AG04450 (cell line): ENCODE measurements around the gene NFIB. TPM values are rescaled to one million over a fixed set of nuclear protein-coding genes. Genes with fewer than 3 reads are reported as not detected.

Source experiments
- CTCF ChIA-PET: fragments of 300-600, 350-600 bp; formaldehyde crosslinking; extraction: SDS; loops from one replicate; lab custom pipeline; 2022; ENCODE audit warnings: antibody characterized with exemption, inconsistent platforms; lab: Charles Lee
- POLR2A ChIA-PET: fragments of 350-600 bp; formaldehyde crosslinking; extraction: SDS; loops from one replicate; lab custom pipeline; 2021; ENCODE audit warnings: antibody characterized with exemption, inconsistent platforms; lab: Yijun Ruan, JAX
- DNase-seq: peaks from one replicate; pipeline ENCODE4 v3.0.0-alpha.2; 2011; ENCODE audit warnings: low read depth, low spot score
- H3K27ac ChIP-seq: one replicate; pipeline ENCODE4 v1.5.1; 2012; ENCODE audit warnings: low read depth, low read length, control low read depth
- H3K27me3 ChIP-seq: one replicate; pipeline ENCODE4 v1.6.0; 2012; ENCODE audit warnings: low read length; ENCODE audit not compliant: control insufficient read depth, insufficient read depth
- H3K4me3 ChIP-seq: 2 replicates; pipeline ENCODE4 v1.5.1; 2011; ENCODE audit warnings: mild to moderate bottlenecking, low read depth, low read length, control low read depth
- H3K9me3 ChIP-seq: 2 replicates; pipeline ENCODE4 v1.5.1; 2012; ENCODE audit warnings: low read length; ENCODE audit not compliant: control insufficient read depth, insufficient read depth
- polyA minus RNA-seq: library from RNA; depleted of rRNA, polyadenylated mRNA; stranded (reverse); fragments of >200 nt; gene quantifications from 2 replicates; pipeline ENCODE4 v1.2.3, GENCODE V29; 2011; rRNA and poly(A)+ RNA removed
- polyA plus RNA-seq: library from polyadenylated mRNA; depleted of rRNA; stranded (reverse); fragments of >200 nt; gene quantifications from 2 replicates; pipeline ENCODE4 v1.2.3, GENCODE V29; 2011; rRNA removed
- TF ChIP-seq, protein P1 (sequence below): IDR thresholded peaks from 2 replicates; pipeline ENCODE4 v1.5.1; 2011; ENCODE audit warnings: low read depth, low read length, control low read depth, inconsistent platforms

Gene NFIB
- 2.2 and 3.2 TPM in 2 replicates for polyA plus RNA-seq
- polyA minus RNA-seq, result 6.2 and 8.5 TPM in 2 replicates

- H3K27me3 ChIP-seq, result peaks cover 33% of the 10 kb centered on the region
Observed at GRCh38 chr9:14313951-14314423, at the start of gene NFIB. Gene NFIB, minus strand, starts transcription at chr9:14314141. Its CDS starts 630 bp downstream, at chr9:14313511.

GRCh38 chr9:14362175-14362574 lies 48.2 kb upstream of the NFIB start:
- TF ChIP-seq, protein P1, sequence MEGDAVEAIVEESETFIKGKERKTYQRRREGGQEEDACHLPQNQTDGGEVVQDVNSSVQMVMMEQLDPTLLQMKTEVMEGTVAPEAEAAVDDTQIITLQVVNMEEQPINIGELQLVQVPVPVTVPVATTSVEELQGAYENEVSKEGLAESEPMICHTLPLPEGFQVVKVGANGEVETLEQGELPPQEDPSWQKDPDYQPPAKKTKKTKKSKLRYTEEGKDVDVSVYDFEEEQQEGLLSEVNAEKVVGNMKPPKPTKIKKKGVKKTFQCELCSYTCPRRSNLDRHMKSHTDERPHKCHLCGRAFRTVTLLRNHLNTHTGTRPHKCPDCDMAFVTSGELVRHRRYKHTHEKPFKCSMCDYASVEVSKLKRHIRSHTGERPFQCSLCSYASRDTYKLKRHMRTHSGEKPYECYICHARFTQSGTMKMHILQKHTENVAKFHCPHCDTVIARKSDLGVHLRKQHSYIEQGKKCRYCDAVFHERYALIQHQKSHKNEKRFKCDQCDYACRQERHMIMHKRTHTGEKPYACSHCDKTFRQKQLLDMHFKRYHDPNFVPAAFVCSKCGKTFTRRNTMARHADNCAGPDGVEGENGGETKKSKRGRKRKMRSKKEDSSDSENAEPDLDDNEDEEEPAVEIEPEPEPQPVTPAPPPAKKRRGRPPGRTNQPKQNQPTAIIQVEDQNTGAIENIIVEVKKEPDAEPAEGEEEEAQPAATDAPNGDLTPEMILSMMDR, result no peak
- Histone ChIP-seq H3K27ac (no peak overlapping the region), H3K4me3 (no peak overlapping the region), H3K27me3 (peaks cover 4% of the 10 kb centered on the region), H3K9me3 (no peaks in the 10 kb centered on the region)
- DNase-seq, result no peak
- ChIA-PET CTCF (interaction anchor here (0.6 to 3.9 kb wide), 4 partner anchors 10 to 1586 kb away, joined by 3 to 34 read pairs (median 7); no protein-coding TSS in a partner anchor), POLR2A (interaction anchor here (0.8 to 1.4 kb wide), 2 partner anchors 10 to 54 kb away, joined by 3 read pairs; no protein-coding TSS in a partner anchor)

More at GRCh38 chr9:14313951-14314423, at the start of gene NFIB:
- Histone ChIP-seq H3K27ac (peak within 1 kb of the TSS; percentile 24), H3K4me3 (peak within 1 kb of the TSS; percentile 64), H3K9me3 (no peaks in the 10 kb centered on the region)
- CTCF ChIA-PET, result no interaction called here
- no peak for DNase-seq
- TF ChIP-seq, protein P1, result no peak
- POLR2A ChIA-PET, result no interaction called here

DNA sequence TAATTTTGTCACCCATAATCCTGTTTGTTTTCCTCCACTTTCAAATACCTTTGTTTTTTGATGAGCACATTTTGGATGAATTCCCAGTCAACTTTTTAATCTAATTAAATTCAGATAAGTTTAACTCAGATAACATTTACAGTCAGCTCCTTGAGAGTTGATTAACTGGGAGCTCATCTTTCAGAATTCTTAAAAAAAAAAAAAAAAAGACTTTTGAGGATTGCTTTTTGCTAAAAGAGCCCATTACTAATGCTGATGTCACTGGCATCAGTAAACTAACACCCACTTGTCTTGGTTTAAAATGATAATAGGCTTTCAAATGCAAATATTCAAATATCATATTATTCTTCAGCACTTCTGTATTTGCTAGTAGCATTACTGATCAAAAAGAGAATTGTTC lies 47.1 kb upstream of the NFIB start:
- TF ChIP-seq, protein P1, result no peak
- ChIA-PET CTCF (interaction anchor here (0.6 to 3.9 kb wide), 8 partner anchors 8 to 1379 kb away, joined by 3 to 34 read pairs (median 5); no protein-coding TSS in a partner anchor), POLR2A (no interaction called here)
- Histone ChIP-seq H3K9me3 (no peaks in the 10 kb centered on the region), H3K4me3 (no peak overlapping the region), H3K27ac (no peak overlapping the region), H3K27me3 (peaks cover 7% of the 10 kb centered on the region)
- DNase-seq, result no peak

DNA sequence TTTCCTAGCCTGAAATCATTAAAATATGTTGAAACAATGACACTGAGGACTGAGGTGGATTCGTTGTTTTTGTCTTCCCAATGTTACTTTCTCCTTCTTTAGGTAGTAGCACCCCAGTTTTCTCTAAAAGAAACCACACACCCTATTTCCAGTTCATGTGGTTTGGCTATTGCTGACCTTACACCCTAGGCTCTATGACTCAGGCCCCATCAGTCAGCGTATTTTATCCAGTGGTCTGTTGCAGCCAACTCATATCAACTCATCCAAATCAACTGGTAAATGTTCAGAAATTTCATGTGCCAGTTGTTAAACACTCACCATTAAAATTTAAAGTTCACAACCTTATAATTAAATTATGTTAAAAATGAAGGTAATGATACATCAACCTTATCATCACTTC lies 44.6 kb upstream of the NFIB start:
- Histone ChIP-seq H3K4me3 (no peak overlapping the region), H3K9me3 (no peaks in the 10 kb centered on the region), H3K27ac (no peak overlapping the region), H3K27me3 (peaks cover 24% of the 10 kb centered on the region)
- DNase-seq, result no peak
- CTCF ChIA-PET, result interaction anchor here (1.1 kb wide), 1 partner anchor 14 kb away, joined by 3 read pairs; no protein-coding TSS in a partner anchor
- TF ChIP-seq, protein P1, result no peak
- POLR2A ChIA-PET, result no interaction called here
